ENCODE measurements around the gene RPL12. TPM values are rescaled to one million over a fixed set of nuclear protein-coding genes. Genes with fewer than 3 reads are reported as not detected.

The RPL12 gene
- polyA plus RNA-seq, 2 of the 4 experiments (the other 2 are of a cell fraction) = 2,198 to 2,384 TPM

DNA sequence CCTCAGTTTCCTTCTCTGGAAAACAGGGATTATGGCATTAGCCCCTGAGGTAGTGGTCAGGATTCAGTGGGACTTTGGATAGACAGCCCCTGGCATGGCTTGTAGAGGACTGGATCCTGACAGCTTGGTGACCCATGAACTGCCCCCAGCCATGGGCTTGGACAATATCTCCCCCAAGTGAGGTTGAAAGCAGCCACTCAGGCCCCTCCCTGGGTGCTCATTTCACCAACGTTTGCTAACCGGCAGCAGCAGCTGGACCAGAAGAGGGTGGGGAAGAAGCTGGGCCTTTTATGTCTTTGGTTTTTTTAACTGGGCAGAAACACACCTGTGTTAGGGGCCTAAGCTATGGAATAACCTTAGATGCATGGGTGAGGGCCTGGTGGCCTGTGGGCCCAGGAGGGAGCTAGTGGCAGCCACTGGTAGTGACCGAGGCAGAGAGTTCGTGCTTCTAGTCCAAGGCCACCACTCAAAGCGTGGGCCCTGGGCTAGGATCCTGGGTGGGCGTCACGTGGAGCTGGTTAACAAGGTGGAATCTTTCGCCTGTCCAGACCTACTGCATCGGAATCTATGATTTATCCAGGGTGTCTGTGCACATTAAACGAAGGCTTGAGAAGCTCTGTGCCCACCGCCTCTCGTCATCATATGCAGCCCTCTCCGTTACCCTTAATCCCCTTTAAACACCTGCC lies 52.3 kb downstream of the RPL12 start:
- POLR2A ChIA-PET = interaction anchor here (1.2 kb wide), 1 partner anchor 53 kb away, joined by 3 read pairs; the partner anchor contains the start of gene LRSAM1
- no peak for TF ChIP-seq MYC (IDR thresholded peaks at IDR 0.05; ENCODE audit: borderline replicate concordance, low read length)
- no peak for TF ChIP-seq JUNB (IDR thresholded peaks at IDR 0.05)
- TF ChIP-seq KDM1A (IDR thresholded peaks at IDR 0.05; ENCODE audit: low read depth) = no peak
- TF ChIP-seq POLR2AphosphoS2 (conservative IDR thresholded peaks at IDR 0.05; ENCODE audit: low read length) = no peak
- TF ChIP-seq, protein P1, sequence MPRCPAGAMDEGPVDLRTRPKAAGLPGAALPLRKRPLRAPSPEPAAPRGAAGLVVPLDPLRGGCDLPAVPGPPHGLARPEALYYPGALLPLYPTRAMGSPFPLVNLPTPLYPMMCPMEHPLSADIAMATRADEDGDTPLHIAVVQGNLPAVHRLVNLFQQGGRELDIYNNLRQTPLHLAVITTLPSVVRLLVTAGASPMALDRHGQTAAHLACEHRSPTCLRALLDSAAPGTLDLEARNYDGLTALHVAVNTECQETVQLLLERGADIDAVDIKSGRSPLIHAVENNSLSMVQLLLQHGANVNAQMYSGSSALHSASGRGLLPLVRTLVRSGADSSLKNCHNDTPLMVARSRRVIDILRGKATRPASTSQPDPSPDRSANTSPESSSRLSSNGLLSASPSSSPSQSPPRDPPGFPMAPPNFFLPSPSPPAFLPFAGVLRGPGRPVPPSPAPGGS (IDR thresholded peaks at IDR 0.05) = no peak
- no peak for TF ChIP-seq EHF (CRISPR knock-in tag; IDR thresholded peaks at IDR 0.05)
- TF ChIP-seq, protein P2, sequence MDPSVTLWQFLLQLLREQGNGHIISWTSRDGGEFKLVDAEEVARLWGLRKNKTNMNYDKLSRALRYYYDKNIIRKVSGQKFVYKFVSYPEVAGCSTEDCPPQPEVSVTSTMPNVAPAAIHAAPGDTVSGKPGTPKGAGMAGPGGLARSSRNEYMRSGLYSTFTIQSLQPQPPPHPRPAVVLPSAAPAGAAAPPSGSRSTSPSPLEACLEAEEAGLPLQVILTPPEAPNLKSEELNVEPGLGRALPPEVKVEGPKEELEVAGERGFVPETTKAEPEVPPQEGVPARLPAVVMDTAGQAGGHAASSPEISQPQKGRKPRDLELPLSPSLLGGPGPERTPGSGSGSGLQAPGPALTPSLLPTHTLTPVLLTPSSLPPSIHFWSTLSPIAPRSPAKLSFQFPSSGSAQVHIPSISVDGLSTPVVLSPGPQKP (IDR thresholded peaks at IDR 0.05; ENCODE audit: low read depth, low read length) = no peak
- TF ChIP-seq TFCP2L1 (CRISPR knock-in tag; IDR thresholded peaks at IDR 0.05) = no peak
- no peak for TF ChIP-seq SMC3 (IDR thresholded peaks at IDR 0.05)
- no peak for TF ChIP-seq NR3C1 (IDR thresholded peaks at IDR 0.05)
- H3K4me2 ChIP-seq = peak overlapping the region; percentile 98
- peak overlapping the region in 1 of 2 experiments; percentile 90; a peak in 3 of 6 replicates for H3K27ac ChIP-seq
- WGBS (ENCODE audit: missing lambda C conversion rate) = 95% methylated on average over 12 of the region's 13 CpGs
- ATAC-seq (no peak), DNase-seq (ENCODE audit: low read depth in 1 of 2, low spot score in 1 of 2) (no peak), FAIRE-seq (no peak)
- peaks cover 6% of the 10 kb centered on the region; the same call in 1 of the 3 replicates for H3K4me1 ChIP-seq
- H3K9me3 ChIP-seq = no peaks in the 10 kb centered on the region
- CTCF ChIA-PET = interaction anchor here (0.6 to 6.6 kb wide), 26 partner anchors 8 to 470 kb away, joined by 3 to 33 read pairs (median 6); no protein-coding TSS in a partner anchor
- H3K4me3 ChIP-seq = no peak overlapping the region

DNA sequence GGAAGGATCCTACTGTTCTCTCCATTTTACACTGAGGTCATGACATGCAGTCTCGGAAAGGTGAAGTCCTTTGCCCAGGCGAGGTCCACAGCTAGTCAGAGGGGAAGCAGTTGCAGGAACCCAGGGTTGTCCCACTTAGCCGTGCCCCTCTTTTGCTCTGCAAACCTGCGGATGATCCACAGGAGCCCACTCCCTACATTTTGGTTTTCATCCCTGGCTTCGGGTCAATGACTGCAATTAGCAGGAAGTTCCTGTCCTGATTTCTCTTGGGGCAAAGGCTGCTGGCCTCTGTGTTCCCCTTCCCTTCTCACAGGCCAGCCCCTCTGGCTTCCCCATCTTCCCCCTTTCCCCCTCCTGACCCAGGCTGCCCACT lies 52.9 kb downstream of the RPL12 start:
- H3K27ac ChIP-seq = peak overlapping the region; percentile 80 to 90

More for the DNA sequence above, 52.9 kb downstream of the RPL12 start:
- H3K4me2 ChIP-seq = peak overlapping the region; percentile 98
- 61% methylated on average over 5 of the region's 5 CpGs for WGBS (ENCODE audit: missing lambda C conversion rate)
- TF ChIP-seq HDAC2 (IDR thresholded peaks at IDR 0.05) (no peak), FOXS1 (CRISPR knock-in tag; IDR thresholded peaks at IDR 0.05) (no peak), JUN (IDR thresholded peaks at IDR 0.05) (no peak), CEBPB (IDR thresholded peaks at IDR 0.05) (no peak), POLR2AphosphoS2 (conservative IDR thresholded peaks at IDR 0.05; ENCODE audit: low read length) (no peak), RFX5 (IDR thresholded peaks at IDR 0.05) (no peak), TFCP2L1 (CRISPR knock-in tag; IDR thresholded peaks at IDR 0.05) (no peak), CBX2 (IDR thresholded peaks at IDR 0.05; ENCODE audit: borderline replicate concordance, low read depth) (no peak), ESRRA (IDR thresholded peaks at IDR 0.05; ENCODE audit: borderline replicate concordance, low read length) (no peak), SREBF2 (IDR thresholded peaks at IDR 0.05) (no peak), ZSCAN20 (CRISPR knock-in tag; IDR thresholded peaks at IDR 0.05) (no peak), NPAS2 (CRISPR knock-in tag; IDR thresholded peaks at IDR 0.05; ENCODE audit: borderline replicate concordance) (no peak), FOSL2 (IDR thresholded peaks at IDR 0.05) (no peak), FOSL2 (CRISPR knock-in tag; IDR thresholded peaks at IDR 0.05) (no peak), NR3C1 (IDR thresholded peaks at IDR 0.05) (no peak)
- TF ChIP-seq, protein P3, sequence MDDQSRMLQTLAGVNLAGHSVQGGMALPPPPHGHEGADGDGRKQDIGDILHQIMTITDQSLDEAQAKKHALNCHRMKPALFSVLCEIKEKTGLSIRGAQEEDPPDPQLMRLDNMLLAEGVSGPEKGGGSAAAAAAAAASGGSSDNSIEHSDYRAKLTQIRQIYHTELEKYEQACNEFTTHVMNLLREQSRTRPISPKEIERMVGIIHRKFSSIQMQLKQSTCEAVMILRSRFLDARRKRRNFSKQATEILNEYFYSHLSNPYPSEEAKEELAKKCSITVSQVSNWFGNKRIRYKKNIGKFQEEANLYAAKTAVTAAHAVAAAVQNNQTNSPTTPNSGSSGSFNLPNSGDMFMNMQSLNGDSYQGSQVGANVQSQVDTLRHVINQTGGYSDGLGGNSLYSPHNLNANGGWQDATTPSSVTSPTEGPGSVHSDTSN (IDR thresholded peaks at IDR 0.05) = no peak
- TF ChIP-seq, protein P2 (IDR thresholded peaks at IDR 0.05; ENCODE audit: low read depth, low read length) = no peak
- H3K4me3 ChIP-seq = peak overlapping the region; percentile 90
- ChIA-PET CTCF (interaction anchor here (0.6 to 6.6 kb wide), 24 partner anchors 9 to 471 kb away, joined by 3 to 33 read pairs (median 7); no protein-coding TSS in a partner anchor), POLR2A (interaction anchor here (0.6 to 1.2 kb wide), 3 partner anchors 53 to 801 kb away, joined by 3 to 4 read pairs (median 3); partner anchors contain the start of gene LRSAM1)
- FAIRE-seq (no peak), DNase-seq (ENCODE audit: low read depth in 1 of 2, low spot score in 1 of 2) (no peak), ATAC-seq (no peak)
- H3K4me1 ChIP-seq = peaks cover 6% of the 10 kb centered on the region; the same call in 1 of the 3 replicates
- no peaks in the 10 kb centered on the region for H3K9me3 ChIP-seq

Small RNA genes lying within 50 kb of the gene (small RNA-seq; reads per million reads assigned to genes)
- gene RF00019 (0 reads per million in 6 experiments), gene SNORA65 (25.6 to 612 (median 68.9) reads per million in 6 experiments)

Other genes starting within 250 kb of the RPL12 start
- gene GARNL3, start 186.6 kb downstream of the RPL12 start, polyA plus RNA-seq (2011; rRNA removed) = 5.1 and 6.0 TPM in 2 replicates
- gene GARNL3, start 186.6 kb downstream of the RPL12 start, polyA plus RNA-seq (2017; fragmentation: RNase III; extraction: RNeasy Plus Mini Kit Qiagen cat#74134 plus additional on column Dnase treatment) = 2.9 to 3.4 TPM (median 3.0 TPM) in 3 replicates
- 7.3 and 8.3 TPM in 2 replicates for gene SLC2A8, start 54.2 kb downstream of the RPL12 start, polyA plus RNA-seq (2011; rRNA removed)
- 16.0 to 16.3 TPM (median 16.3 TPM) in 3 replicates for gene SLC2A8, start 54.2 kb downstream of the RPL12 start, polyA plus RNA-seq (2017; fragmentation: RNase III; extraction: RNeasy Plus Mini Kit Qiagen cat#74134 plus additional on column Dnase treatment)
- gene ZNF79, start 27.0 kb downstream of the RPL12 start, polyA plus RNA-seq (2011; rRNA removed) = 5.7 and 7.4 TPM in 2 replicates
- gene ZNF79, start 27.0 kb downstream of the RPL12 start, polyA plus RNA-seq (2017; fragmentation: RNase III; extraction: RNeasy Plus Mini Kit Qiagen cat#74134 plus additional on column Dnase treatment) = 4.9 to 5.5 TPM (median 5.1 TPM) in 3 replicates
- 5.1 and 6.4 TPM in 2 replicates for gene LRSAM1, start 104 bp upstream of the RPL12 start, polyA plus RNA-seq (2011; rRNA removed)
- 9.2 to 10.5 TPM (median 10.0 TPM) in 3 replicates for gene LRSAM1, start 104 bp upstream of the RPL12 start, polyA plus RNA-seq (2017; fragmentation: RNase III; extraction: RNeasy Plus Mini Kit Qiagen cat#74134 plus additional on column Dnase treatment)
- 13.3 and 20.4 TPM in 2 replicates for gene STXBP1, start 160.9 kb upstream of the RPL12 start, polyA plus RNA-seq (2011; rRNA removed)
- 16.1 to 22.6 TPM (median 19.8 TPM) in 3 replicates for gene STXBP1, start 160.9 kb upstream of the RPL12 start, polyA plus RNA-seq (2017; fragmentation: RNase III; extraction: RNeasy Plus Mini Kit Qiagen cat#74134 plus additional on column Dnase treatment)

All from A549 (cell line).